Heart left ventricle (tissue), 16 donors: Measurements from ENCODE around the gene KMT2B. TPM values are rescaled to one million over a fixed set of nuclear protein-coding genes. Genes with fewer than 3 reads are reported as not detected.

Experiments
- ATAC-seq, 4 donors: fragments of 200-7000 bp; cut with Tn5 transposase; one replicate each; pipeline ENCODE4 v1.9.1; 2020 to 2022; ENCODE audit warnings: moderate library complexity in 4 of 4, mild to moderate bottlenecking in 3 of 4, moderate number of reproducible peaks in 1 of 4
- DNase-seq, 5 donors: peaks; one replicate each; pipeline ENCODE4 v3.0.0-alpha.2; 2020
- H3K27ac ChIP-seq, 12 donors: fragments of 200-600 bp; sonication (generic) in 4 of 12; one replicate each; pipeline versions ENCODE4 v1.5.0 to v1.8.0; 2016 to 2022; ENCODE audit warnings: mild to moderate bottlenecking in 2 of 12
- H3K27me3 ChIP-seq, 9 donors: fragments of 200-600 bp; sonication (generic) in 2 of 9; one replicate each; pipeline versions ENCODE4 v1.5.1 to v1.8.0; 2016 to 2022; ENCODE audit warnings: mild to moderate bottlenecking in 3 of 9
- H3K36me3 ChIP-seq, 9 donors: fragments of 200-600 bp; sonication (generic) in 2 of 9; one replicate each; pipeline versions ENCODE4 v1.5.0 to v1.8.0; 2018 to 2022; ENCODE audit warnings: mild to moderate bottlenecking in 2 of 9
- H3K4me1 ChIP-seq, 12 donors: fragments of 200-600 bp; sonication (generic) in 4 of 12; one replicate each; pipeline versions ENCODE4 v1.5.0 to v1.8.0; 2016 to 2022; ENCODE audit warnings: mild to moderate bottlenecking in 3 of 12
- H3K4me3 ChIP-seq, 12 donors: fragments of 200-600 bp; sonication (generic) in 4 of 12; one replicate each; pipeline versions ENCODE4 v1.5.0 to v1.8.0; 2017 to 2022; ENCODE audit warnings: mild to moderate bottlenecking in 9 of 12, moderate library complexity in 4 of 12
- H3K9me3 ChIP-seq, 12 donors: fragments of 200-600 bp; sonication (generic) in 4 of 12; one replicate each; pipeline versions ENCODE4 v1.5.0 to v1.8.0; 2016 to 2022; ENCODE audit warnings: mild to moderate bottlenecking in 1 of 12
- POLR2A ChIP-seq, 2 donors: fragments of 450-650 bp; IDR thresholded peaks; one replicate each; pipeline ENCODE4 v1.6.1; 2017; ENCODE audit warnings: antibody characterized with exemption in 2 of 2, mild to moderate bottlenecking in 2 of 2, moderate library complexity in 2 of 2
- WGBS, 4 donors: extraction: QIAGEN DNeasy Blood & Tissue Kit in 2 of 4; methylation state at CpG; one replicate each; pipeline versions ENCODE4 v1.1.5 to v1.1.7; 2013 to 2018; 5-methylcytosine and 5-hydroxymethylcytosine counted together
- intact Hi-C, 10 donors: fragments of 100-400 bp; cut with DNase I; formaldehyde crosslinking; loops; one replicate each; pipeline versions ENCODE4 v1.11.1 to v1.14.2; 2022
- polyA plus RNA-seq, 2 donors: library from polyadenylated mRNA; stranded (reverse); fragments of 200-250 nt; gene quantifications; one replicate each; pipeline ENCODE4 v1.2.3, GENCODE V29; 2013
- total RNA-seq, 9 donors: library from RNA; depleted of rRNA in 2 of 9; stranded (reverse); fragments of >200 nt in 2 of 9; fragmentation: NEBNext Ultra II Directional in 3 of 9; extraction: Animal tissue kit (Norgen Biotek cat#: 25700) in 3 of 9; gene quantifications; one replicate each; pipeline versions ENCODE4 v1.1.0 to v1.2.4, GENCODE V29; 2016 to 2023
- TF ChIP-seq, protein P1 (sequence below), 12 donors: fragments of 200-600 bp; sonication (generic) in 4 of 12; IDR thresholded peaks; one replicate each; pipeline versions ENCODE4 v1.5.0 to v1.8.0; 2018 to 2022; ENCODE audit warnings: antibody characterized with exemption in 12 of 12, mild to moderate bottlenecking in 5 of 12
- donor health status: ischemic (EF 13 %, LVEDD 7.1; RV severe dilation, severe dysfunction).
- donor health status: healthy with polysubstance abuse.
- donor health status: DM: no; HTN: yes; CAD: no.
- donor health status: DM: no; HTN: no; CAD: no.
- donor health status: ischemic (EF 25% LVEDD 6.9; RV normal size, moderate dysfunction).
- donor health status: ischemic (EF 25% LVEDD 5.7; RV mildly dilated, moderate dysfunction).
- donor health status: healthy.
- donor health status: DM: yes; HTN: yes; CAD: no.
- donor health status: ischemic (EF 35%, LVEDD 5.7; RV mildly dilated, moderate dysfunction).
- donor health status: nonischemic (EF 11% LVEDD 7.7; RV severe dilation, severe dysfunction).
- donor health status: DM: yes; HTN: yes; CAD: no.
- donor health status: PGD.
- donor health status: ischemic (EF 29% LVEDD 5.4; RV normal size, mild dysfunction).
- donor health status: nonischemic (EF 23%, LVEDD 6.1; RV moderate dilation, normal function).

The KMT2B gene
- total and polyA plus RNA-seq, 11 donors, result 11.3 to 24.5 (median 15.7) TPM

DNA sequence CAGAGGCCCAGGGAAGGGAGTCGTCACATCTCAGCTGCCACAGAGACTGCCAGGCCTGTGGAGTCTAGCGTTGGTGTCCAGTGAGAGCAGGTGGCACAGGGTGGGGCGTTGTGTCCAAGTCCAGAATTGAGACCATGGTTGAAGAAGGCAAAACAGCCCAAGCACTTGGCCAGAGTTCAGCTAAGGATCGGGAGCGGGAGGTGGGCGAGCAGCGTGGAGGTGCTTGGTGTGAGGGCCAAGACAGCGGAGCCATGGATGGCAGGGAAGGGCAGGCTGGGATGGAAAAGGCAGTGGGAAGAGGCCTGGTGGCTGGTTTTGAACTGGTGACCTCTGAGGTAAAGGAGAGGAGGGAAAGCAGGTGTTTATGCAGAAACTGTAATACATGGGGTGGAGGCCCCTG is 16.5 kb downstream of the KMT2B start:
- Histone ChIP-seq H3K27me3 (no peaks in the 10 kb centered on the region), H3K4me1 (peaks cover 0 to 5% (median 0%) of the 10 kb centered on the region in 12 donors), H3K27ac (no peak overlapping the region), H3K9me3 (no peaks in the 10 kb centered on the region), H3K4me3 (no peak overlapping the region), H3K36me3 (peaks cover 0 to 96% (median 91%) of the 10 kb centered on the region in 9 donors)
- ATAC-seq (no peak), DNase-seq (no peak)
- intact Hi-C loops, result no loop called here
- TF ChIP-seq, protein P1, sequence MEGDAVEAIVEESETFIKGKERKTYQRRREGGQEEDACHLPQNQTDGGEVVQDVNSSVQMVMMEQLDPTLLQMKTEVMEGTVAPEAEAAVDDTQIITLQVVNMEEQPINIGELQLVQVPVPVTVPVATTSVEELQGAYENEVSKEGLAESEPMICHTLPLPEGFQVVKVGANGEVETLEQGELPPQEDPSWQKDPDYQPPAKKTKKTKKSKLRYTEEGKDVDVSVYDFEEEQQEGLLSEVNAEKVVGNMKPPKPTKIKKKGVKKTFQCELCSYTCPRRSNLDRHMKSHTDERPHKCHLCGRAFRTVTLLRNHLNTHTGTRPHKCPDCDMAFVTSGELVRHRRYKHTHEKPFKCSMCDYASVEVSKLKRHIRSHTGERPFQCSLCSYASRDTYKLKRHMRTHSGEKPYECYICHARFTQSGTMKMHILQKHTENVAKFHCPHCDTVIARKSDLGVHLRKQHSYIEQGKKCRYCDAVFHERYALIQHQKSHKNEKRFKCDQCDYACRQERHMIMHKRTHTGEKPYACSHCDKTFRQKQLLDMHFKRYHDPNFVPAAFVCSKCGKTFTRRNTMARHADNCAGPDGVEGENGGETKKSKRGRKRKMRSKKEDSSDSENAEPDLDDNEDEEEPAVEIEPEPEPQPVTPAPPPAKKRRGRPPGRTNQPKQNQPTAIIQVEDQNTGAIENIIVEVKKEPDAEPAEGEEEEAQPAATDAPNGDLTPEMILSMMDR (IDR thresholded peaks at IDR 0.05), result no peak
- no peak for TF ChIP-seq POLR2A (IDR thresholded peaks at IDR 0.05)
- 94 to 98% (median 95%) methylated on average over 8 of the region's 8 CpGs for WGBS, 4 donors

DNA sequence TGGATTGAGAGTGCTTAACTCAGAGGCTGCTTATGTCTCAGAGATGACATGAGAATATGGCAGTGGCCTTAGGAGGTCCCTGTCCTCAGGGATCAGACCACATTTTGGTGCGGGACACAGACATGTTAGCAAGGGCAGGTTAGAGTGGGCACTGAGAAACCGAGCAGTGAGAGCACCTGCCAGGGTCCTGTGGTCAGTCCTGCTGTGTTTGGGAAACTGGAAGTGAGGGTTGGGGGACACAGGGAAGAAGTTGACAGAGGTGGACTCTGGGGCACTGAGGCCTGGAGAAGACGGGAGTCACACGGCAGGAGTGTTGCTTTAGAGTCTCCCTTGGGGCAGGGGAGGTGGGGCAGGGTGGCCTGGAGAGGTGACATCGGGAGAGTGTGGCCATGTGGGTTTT is 17.1 kb downstream of the KMT2B start:
- intact Hi-C loops, result no loop called here
- H3K27ac ChIP-seq, result no peak overlapping the region
- no peaks in the 10 kb centered on the region for H3K27me3 ChIP-seq
- ATAC-seq, result no peak
- no peaks in the 10 kb centered on the region for H3K9me3 ChIP-seq
- TF ChIP-seq, protein P1 (IDR thresholded peaks at IDR 0.05), result no peak
- no peak for TF ChIP-seq POLR2A (IDR thresholded peaks at IDR 0.05)
- WGBS, 4 donors, result 79 to 82% (median 81%) methylated on average over 5 of the region's 5 CpGs
- DNase-seq, result no peak
- H3K36me3 ChIP-seq, result peaks cover 0 to 92% (median 85%) of the 10 kb centered on the region in 9 donors
- no peak overlapping the region for H3K4me3 ChIP-seq
- H3K4me1 ChIP-seq, result peaks cover 0 to 11% (median 4%) of the 10 kb centered on the region in 12 donors

DNA sequence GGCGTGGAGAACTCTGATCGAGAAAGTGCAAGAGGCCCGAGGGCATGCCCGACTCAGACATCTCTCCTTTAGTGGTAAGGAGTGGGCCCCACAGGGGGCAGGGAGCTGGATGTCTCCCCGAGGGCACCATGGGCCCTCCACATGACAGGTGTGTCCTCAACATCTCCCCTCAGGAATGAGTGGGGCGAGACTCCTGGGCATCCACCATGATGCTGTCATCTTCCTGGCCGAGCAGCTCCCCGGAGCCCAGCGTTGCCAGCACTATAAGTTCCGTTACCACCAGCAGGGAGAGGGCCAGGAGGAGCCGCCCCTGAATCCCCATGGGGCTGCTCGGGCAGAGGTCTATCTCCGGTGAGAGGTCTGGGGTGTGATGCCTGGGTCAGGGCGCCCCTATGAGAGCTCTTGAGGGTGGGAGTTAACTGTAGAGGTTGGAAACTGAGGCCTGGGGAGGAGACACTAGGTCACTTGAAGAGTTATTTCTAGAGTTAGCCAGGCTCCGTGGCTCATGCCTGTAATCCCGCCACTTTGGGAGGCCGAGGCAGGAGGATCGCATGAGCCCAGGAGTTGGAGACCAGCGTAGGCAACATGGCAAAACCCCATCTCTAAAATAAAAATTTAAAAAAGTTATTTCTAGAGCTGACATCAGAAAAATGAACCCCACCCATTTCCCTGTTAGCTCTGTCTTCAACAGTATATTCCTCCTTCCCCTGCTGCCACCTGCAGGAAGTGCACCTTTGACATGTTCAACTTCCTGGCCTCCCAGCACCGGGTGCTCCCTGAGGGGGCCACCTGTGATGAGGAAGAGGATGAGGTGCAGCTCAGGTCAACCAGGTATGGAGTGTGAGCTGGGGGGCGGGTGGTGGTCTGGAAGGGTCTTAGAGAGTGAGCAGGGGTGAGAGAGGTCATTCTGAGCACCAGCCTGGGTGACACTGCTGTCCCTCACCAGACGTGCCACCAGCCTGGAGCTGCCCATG is 19.4 kb downstream of the KMT2B start:
- Histone ChIP-seq H3K9me3 (no peaks in the 10 kb centered on the region), H3K27ac (no peak overlapping the region), H3K4me1 (peaks cover 3 to 30% (median 14%) of the 10 kb centered on the region in 12 donors), H3K4me3 (no peak overlapping the region), H3K27me3 (no peaks in the 10 kb centered on the region), H3K36me3 (peaks cover 0 to 70% (median 62%) of the 10 kb centered on the region in 9 donors)
- WGBS, 4 donors, result 87 to 91% (median 89%) methylated on average over 17 to 22 of the region's 22 CpGs
- no peak for DNase-seq
- no peak for ATAC-seq
- intact Hi-C loops, result no loop called here
- no peak for TF ChIP-seq POLR2A (IDR thresholded peaks at IDR 0.05)

DNA sequence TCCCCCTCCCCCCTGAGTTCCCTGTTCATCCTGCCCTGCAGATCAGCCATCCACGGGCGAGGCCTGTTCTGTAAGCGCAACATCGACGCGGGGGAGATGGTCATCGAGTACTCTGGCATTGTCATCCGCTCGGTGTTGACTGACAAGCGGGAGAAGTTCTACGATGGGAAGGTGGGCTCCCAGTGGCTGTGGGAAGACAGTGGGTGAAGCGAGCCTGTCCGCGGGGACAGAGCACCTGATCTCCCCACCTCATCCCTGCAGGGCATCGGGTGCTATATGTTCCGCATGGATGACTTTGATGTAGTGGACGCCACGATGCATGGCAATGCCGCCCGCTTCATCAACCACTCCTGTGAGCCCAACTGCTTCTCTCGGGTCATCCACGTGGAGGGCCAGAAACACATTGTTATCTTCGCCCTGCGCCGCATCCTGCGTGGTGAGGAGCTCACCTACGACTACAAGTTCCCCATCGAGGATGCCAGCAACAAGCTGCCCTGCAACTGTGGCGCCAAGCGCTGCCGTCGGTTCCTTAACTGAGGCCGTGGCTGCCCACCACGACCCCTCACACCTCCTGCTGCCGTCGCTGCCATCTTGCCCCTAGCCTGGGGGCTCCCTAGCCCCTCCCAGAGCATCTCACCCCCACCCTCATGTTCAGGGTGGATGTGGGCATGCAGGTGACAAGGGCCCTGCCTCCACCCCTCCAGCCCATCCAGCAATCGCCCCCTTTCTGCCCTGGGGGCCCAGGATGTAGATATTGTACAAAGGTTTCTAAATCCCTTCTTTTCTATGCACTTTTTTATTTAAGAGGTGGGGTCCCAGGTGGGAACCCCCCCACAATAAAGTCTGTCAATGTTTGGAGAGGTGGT is 20.5 kb downstream of the KMT2B start:
- H3K36me3 ChIP-seq, result peaks cover 0 to 65% (median 59%) of the 10 kb centered on the region in 9 donors
- WGBS, 4 donors, result 90 to 93% (median 93%) methylated on average over 33 to 37 of the region's 37 CpGs
- intact Hi-C loops, result no loop called here
- H3K27me3 ChIP-seq, result no peaks in the 10 kb centered on the region
- ATAC-seq (no peak), DNase-seq (no peak)
- no peak overlapping the region for H3K4me3 ChIP-seq
- peaks cover 3 to 38% (median 14%) of the 10 kb centered on the region in 12 donors for H3K4me1 ChIP-seq
- TF ChIP-seq POLR2A (IDR thresholded peaks at IDR 0.05), result no peak
- TF ChIP-seq, protein P1 (IDR thresholded peaks at IDR 0.05), result no peak
- H3K27ac ChIP-seq, result no peak overlapping the region
- H3K9me3 ChIP-seq, result no peaks in the 10 kb centered on the region
